Coronary artery (tissue), 2 donors: ENCODE data around the gene TGFBI.

ENCODE experiments used
- DNase-seq: peaks from one replicate; pipeline ENCODE4 v3.0.0-alpha.2; 2017; ENCODE audit warnings: low spot score
- H3K27ac ChIP-seq, 2 donors: fragments of 200-600 bp; sonication (generic); one replicate each; pipeline ENCODE4 v1.5.1; 2016 to 2019
- H3K4me3 ChIP-seq: fragments of 200-600 bp; sonication (generic); 2 replicates; pipeline ENCODE4 v1.5.1; 2016; ENCODE audit warnings: mild to moderate bottlenecking, moderate library complexity
- TF ChIP-seq, protein P1 (sequence below): fragments of 200-600 bp; sonication (generic); IDR thresholded peaks from one replicate; pipeline ENCODE4 v1.5.1; 2019; ENCODE audit warnings: antibody characterized with exemption

Gene TGFBI

DNA sequence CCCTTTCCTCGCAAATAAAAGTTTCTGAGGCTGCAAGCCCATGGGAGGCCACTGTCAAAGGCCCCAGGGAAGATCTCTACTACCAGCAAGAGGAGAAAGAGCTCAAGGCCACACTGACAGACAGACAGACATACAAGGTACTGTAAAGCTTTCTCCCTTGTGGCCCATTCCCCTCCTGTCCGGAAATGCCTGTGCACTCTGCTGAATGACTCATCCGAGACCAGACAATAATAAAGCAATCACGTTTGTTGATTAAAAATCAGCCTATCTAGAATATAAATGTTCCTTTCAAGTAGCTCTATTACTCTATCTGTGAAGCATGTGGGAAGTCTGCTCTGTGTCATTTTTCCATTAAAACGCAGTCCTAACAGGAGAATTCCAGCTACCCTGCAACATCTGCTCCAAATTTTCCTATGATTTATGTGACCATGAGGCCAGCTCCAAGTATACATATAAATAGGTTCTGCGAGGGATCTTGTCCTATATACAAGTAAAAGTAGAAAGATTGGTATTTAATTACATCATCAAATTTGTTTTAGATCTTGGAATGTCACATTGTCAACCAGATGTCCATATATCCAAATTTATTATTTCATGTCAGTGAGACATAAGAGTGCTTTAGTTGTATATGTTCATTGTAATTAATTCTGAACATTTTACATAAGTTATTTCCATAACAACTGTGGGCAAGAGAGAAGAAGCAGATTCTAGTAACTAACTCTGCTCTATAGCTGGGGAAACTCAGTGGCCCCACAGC, 34.7 kb upstream of the TGFBI start:
- no peak for DNase-seq
- no peak overlapping the region for H3K4me3 ChIP-seq
- H3K27ac ChIP-seq: peak overlapping the region in 1 of 2 donors; percentile 34
- TF ChIP-seq, protein P1, sequence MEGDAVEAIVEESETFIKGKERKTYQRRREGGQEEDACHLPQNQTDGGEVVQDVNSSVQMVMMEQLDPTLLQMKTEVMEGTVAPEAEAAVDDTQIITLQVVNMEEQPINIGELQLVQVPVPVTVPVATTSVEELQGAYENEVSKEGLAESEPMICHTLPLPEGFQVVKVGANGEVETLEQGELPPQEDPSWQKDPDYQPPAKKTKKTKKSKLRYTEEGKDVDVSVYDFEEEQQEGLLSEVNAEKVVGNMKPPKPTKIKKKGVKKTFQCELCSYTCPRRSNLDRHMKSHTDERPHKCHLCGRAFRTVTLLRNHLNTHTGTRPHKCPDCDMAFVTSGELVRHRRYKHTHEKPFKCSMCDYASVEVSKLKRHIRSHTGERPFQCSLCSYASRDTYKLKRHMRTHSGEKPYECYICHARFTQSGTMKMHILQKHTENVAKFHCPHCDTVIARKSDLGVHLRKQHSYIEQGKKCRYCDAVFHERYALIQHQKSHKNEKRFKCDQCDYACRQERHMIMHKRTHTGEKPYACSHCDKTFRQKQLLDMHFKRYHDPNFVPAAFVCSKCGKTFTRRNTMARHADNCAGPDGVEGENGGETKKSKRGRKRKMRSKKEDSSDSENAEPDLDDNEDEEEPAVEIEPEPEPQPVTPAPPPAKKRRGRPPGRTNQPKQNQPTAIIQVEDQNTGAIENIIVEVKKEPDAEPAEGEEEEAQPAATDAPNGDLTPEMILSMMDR: no peak

DNA sequence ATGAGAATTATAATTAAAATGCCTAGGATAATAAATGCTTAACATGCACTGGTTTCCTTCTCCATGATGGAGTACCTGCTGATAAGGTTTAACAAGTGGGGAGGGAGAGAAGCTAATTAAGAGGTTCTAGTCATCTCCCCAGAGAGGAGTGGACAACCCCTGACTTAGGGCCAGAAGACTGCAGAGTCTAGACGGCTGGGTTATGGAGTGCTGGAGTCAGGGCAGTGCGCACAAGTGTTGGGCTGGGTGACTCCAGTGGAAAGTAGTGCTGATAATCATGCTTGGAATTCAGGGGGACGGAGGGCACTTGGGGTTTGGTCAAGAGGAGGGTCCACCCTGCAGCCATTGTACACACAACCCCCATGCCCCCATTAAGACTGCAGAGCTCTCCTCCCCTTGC, 32.8 kb upstream of the TGFBI start:
- TF ChIP-seq, protein P1: no peak
- no peak for DNase-seq
- no peak overlapping the region for H3K27ac ChIP-seq
- H3K4me3 ChIP-seq: no peak overlapping the region

DNA sequence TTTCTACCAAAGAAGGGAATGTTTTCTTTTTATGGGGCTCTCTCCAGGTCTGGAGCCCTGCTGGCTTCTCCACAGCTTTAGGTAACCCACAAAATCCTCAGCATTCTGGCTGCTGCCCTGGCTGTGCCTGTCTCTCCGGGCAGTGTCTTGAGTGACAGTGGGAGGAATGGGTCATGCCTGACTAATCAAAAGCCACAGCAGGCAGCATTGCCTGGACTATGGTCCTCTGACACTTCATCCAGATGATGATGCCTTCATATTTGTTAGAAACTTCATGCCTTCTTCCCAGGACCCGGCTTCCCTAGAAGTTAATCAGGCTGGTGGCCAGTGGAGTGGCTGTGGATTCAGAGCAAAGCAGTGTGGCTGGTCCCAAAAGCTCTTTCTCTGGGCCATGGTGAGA, 32.2 kb upstream of the TGFBI start:
- TF ChIP-seq, protein P1: no peak
- DNase-seq: no peak
- Histone ChIP-seq H3K4me3 (no peak overlapping the region), H3K27ac (peak overlapping the region in 1 of 2 donors; percentile 1)

DNA sequence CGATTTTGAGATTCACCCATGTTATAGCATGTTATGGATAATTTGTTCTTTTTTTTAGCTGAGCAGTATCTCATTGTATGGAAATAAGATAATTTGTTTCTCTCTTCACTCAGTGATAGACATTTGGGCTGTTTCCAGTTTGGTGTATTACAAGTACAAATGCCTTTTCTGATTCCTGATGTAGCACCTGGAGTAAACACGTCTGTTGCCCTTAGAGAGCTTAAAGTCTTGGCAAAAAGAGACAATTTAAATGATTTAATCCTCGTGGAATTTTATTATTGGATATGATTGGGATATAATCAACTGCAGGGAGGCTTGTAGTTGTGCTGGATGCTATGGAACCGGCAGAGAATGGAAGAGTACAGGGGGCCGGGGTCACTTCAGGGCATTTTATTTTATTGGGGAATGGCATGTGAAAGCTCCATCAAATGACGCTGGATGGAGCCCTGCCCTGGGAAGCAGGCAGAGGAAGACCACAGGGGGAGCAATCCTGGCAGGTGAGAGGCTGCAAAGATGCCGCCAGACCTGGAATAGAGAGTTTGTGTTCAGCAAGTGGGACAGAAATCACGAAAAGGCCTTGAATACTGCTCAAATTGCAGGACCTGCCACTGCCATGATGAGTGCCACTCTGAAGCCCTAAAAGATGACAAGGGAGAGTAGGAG, 31.0 kb upstream of the TGFBI start:
- no peak for DNase-seq

DNA sequence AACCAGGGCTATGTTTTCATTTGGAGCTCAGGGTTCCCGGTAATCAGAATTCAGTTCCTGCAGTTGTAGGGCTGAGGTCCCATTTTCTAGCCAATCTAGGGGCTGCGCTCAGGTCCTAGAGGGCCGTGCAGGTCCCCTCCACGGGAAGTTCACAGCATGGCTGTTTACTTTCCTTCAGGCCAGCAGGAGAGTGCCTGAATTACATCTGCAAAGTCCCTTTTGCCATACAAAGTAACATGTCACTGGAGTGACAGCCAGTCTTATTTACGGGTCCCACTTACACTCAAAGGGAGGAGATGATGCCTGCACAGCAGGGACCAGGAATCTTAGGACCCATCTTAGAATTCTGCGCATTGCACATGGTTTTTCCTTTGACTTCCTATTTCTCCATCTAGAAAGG, 29.9 kb upstream of the TGFBI start:
- Histone ChIP-seq H3K4me3 (no peak overlapping the region), H3K27ac (peak overlapping the region in 1 of 2 donors; percentile 58)
- TF ChIP-seq, protein P1: no peak
- no peak for DNase-seq

More for the DNA sequence above, 31.0 kb upstream of the TGFBI start:
- H3K4me3 ChIP-seq: no peak overlapping the region
- TF ChIP-seq, protein P1: no peak
- no peak overlapping the region for H3K27ac ChIP-seq

DNA sequence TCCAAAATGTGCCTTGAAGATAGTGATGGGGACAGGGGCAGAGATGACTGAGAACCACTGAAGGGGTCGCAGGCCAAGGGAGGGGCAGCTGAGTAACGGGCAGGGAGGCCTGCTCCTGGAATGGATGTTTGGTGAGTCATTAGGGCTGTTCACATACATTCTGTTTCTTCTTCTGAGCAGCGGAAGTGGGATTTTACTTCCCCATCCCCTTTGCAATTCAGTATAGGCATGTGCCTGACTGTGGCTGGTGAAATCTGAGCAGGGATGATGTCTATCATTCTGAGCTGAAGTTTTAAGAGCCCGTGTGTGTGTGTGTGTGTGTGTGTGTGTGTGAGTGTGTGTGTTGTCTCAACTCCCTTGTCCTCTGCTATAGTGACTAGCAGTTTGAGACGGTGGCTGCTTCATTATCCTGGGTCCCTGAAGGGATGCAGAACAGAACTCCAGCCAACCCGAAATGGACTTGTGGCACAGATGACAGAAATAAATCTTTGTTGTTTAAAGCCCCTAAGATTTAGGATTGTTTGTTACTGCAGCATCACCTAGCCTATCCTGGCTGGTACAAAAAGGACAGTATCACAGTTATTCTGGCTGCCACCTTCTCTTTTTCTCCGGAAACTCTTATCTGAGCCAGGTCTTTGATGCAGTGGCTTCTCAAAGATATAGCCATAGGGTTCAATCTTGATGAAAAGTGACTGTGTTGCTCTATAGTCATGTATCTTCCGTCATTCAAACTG, 29.2 kb upstream of the TGFBI start:
- Histone ChIP-seq H3K4me3 (no peak overlapping the region), H3K27ac (peak overlapping the region in 1 of 2 donors; percentile 58)
- TF ChIP-seq, protein P1: no peak
- no peak for DNase-seq
